AG04450 (cell line): Measurements from ENCODE around the gene SLC44A3. TPM values are rescaled to one million over a fixed set of nuclear protein-coding genes. Genes with fewer than 3 reads are reported as not detected.

Source experiments
- CTCF ChIA-PET: fragments of 300-600, 350-600 bp; formaldehyde crosslinking; extraction: SDS; loops from one replicate; lab custom pipeline; 2022; ENCODE audit warnings: antibody characterized with exemption, inconsistent platforms; lab: Charles Lee
- POLR2A ChIA-PET: fragments of 350-600 bp; formaldehyde crosslinking; extraction: SDS; loops from one replicate; lab custom pipeline; 2021; ENCODE audit warnings: antibody characterized with exemption, inconsistent platforms; lab: Yijun Ruan, JAX
- DNase-seq: peaks from one replicate; pipeline ENCODE4 v3.0.0-alpha.2; 2011; ENCODE audit warnings: low read depth, low spot score
- H3K27ac ChIP-seq: one replicate; pipeline ENCODE4 v1.5.1; 2012; ENCODE audit warnings: low read depth, low read length, control low read depth
- H3K27me3 ChIP-seq: one replicate; pipeline ENCODE4 v1.6.0; 2012; ENCODE audit warnings: low read length; ENCODE audit not compliant: control insufficient read depth, insufficient read depth
- H3K4me3 ChIP-seq: 2 replicates; pipeline ENCODE4 v1.5.1; 2011; ENCODE audit warnings: mild to moderate bottlenecking, low read depth, low read length, control low read depth
- H3K9me3 ChIP-seq: 2 replicates; pipeline ENCODE4 v1.5.1; 2012; ENCODE audit warnings: low read length; ENCODE audit not compliant: control insufficient read depth, insufficient read depth
- polyA plus RNA-seq: library from polyadenylated mRNA; depleted of rRNA; stranded (reverse); fragments of >200 nt; gene quantifications from 2 replicates; pipeline ENCODE4 v1.2.3, GENCODE V29; 2011
- TF ChIP-seq, protein P1 (sequence below): IDR thresholded peaks from 2 replicates; pipeline ENCODE4 v1.5.1; 2011; ENCODE audit warnings: low read depth, low read length, control low read depth, inconsistent platforms

SLC44A3 gene
- polyA plus RNA-seq, 1 experiment, result 3.4 TPM

DNA sequence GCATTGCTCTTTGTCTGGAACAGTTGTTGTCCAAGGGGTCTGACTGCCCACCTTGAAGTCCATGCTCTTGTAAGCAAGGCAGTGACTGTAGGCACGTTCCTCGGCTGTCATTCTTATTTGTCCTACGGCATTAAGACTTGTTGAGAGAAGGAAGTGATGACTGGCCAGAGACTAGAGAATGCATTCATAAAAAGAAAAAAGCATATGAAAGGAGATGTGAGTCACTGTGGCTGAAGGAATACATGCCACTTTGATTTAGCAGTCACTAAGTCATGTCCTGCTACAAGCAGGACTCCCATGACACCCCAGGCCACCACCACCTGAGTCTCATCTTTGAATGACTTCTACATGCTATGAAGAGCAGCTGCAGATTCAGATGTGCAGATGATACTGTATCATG lies 56.2 kb downstream of the SLC44A3 start:
- no peak for DNase-seq
- H3K27ac ChIP-seq, result no peak overlapping the region

DNA sequence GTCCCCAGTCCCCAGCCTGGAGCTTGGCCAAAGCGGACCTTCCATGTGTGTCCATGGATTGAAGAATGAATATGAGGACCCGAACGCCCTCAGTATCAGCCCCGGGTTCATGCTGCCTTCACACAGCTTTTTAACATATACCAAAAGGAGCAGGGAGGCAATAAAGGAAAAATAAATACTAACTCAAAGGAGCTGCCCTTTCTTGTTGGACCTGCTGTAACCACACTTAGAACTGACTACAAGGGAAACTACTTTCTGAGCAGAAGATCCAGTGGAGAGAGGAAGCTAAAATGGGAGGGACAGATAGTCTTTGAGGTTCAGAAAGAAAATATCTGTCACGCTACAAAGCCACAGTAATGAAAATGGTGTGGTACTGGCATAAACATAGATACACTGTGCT lies 58.2 kb downstream of the SLC44A3 start:
- POLR2A ChIA-PET, result no interaction called here
- no peaks in the 10 kb centered on the region for H3K27me3 ChIP-seq
- no peak overlapping the region for H3K27ac ChIP-seq
- no peak overlapping the region for H3K4me3 ChIP-seq
- CTCF ChIA-PET, result no interaction called here
- TF ChIP-seq, protein P1, sequence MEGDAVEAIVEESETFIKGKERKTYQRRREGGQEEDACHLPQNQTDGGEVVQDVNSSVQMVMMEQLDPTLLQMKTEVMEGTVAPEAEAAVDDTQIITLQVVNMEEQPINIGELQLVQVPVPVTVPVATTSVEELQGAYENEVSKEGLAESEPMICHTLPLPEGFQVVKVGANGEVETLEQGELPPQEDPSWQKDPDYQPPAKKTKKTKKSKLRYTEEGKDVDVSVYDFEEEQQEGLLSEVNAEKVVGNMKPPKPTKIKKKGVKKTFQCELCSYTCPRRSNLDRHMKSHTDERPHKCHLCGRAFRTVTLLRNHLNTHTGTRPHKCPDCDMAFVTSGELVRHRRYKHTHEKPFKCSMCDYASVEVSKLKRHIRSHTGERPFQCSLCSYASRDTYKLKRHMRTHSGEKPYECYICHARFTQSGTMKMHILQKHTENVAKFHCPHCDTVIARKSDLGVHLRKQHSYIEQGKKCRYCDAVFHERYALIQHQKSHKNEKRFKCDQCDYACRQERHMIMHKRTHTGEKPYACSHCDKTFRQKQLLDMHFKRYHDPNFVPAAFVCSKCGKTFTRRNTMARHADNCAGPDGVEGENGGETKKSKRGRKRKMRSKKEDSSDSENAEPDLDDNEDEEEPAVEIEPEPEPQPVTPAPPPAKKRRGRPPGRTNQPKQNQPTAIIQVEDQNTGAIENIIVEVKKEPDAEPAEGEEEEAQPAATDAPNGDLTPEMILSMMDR, result no peak
- DNase-seq, result no peak
- no peaks in the 10 kb centered on the region for H3K9me3 ChIP-seq

More for the DNA sequence above, 56.2 kb downstream of the SLC44A3 start:
- Histone ChIP-seq H3K4me3 (no peak overlapping the region), H3K27me3 (no peaks in the 10 kb centered on the region), H3K9me3 (no peaks in the 10 kb centered on the region)
- ChIA-PET POLR2A (no interaction called here), CTCF (interaction anchor here (1.8 kb wide), 1 partner anchor 167 kb away, joined by 5 read pairs; no protein-coding TSS in a partner anchor)
- TF ChIP-seq, protein P1, result no peak

DNA sequence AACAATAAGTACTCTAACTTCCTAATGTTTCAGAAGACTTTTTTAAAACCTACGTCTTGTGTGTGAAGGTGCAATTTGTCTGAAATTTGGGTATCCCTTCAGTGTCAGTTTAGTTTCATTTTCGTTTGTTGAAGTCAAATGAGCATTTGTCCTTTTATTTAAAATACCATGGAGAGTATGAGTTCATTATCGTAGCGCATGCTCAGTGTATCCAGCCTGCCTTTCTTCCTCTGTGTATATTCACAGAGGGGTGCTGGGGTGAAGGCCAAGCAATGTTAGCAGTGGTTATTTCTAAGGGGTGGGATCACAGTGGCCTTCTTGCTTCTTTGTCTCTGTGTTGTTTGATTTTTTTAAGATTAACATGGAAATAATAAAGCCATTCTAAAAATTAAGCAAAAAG lies 63.5 kb downstream of the SLC44A3 start:
- ChIA-PET POLR2A (no interaction called here), CTCF (no interaction called here)
- Histone ChIP-seq H3K27me3 (no peaks in the 10 kb centered on the region), H3K9me3 (no peaks in the 10 kb centered on the region), H3K27ac (peak overlapping the region; percentile 92), H3K4me3 (no peak overlapping the region; the same call in 1 of the 2 replicates)
- TF ChIP-seq, protein P1, result no peak
- no peak for DNase-seq

DNA sequence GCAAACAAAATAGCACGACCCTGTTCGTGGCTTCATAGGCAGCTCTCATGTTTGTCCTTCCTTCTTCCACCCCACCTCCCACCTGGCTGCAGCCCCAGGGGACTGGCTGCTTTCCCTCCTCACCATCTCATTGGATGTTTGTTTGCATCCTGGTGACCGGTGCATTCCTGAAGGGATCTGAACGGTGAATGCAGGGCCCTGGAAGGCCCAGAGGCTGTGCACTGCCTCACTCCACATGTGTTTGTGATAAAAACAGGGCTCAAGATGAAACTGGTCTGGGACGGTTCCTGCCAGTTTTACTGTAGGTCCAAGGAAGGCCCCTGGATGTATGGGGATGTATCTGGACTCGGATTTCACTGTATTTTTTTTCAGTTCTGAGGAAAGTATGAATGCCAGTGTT lies 63.9 kb downstream of the SLC44A3 start:
- CTCF ChIA-PET, result interaction anchor here (1.3 to 3.0 kb wide), 2 partner anchors 30 to 159 kb away, joined by 5 to 14 read pairs; no protein-coding TSS in a partner anchor
- peak overlapping the region; percentile 92 for H3K27ac ChIP-seq
- no peak for DNase-seq

DNA sequence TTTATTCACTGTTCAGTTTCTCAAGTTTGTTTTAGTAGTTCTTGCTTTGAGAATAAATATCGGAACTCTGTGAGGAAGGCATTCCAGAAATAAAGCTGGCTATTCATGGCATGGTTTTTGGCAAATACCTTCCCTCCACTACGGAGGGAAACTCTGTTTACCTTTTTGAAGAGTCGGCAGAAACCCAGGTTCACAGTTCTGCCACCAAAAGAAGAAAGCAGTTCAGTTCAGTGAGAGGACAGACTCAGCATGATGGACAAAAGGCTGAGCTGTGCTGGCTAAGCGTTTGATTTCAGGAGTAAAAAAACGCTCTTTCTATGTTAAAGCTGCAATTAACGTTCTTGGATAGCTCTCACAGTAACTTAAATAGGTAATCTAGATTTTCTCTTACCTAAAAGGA lies 64.3 kb downstream of the SLC44A3 start:
- no peaks in the 10 kb centered on the region for H3K27me3 ChIP-seq
- H3K4me3 ChIP-seq, result no peak overlapping the region
- H3K9me3 ChIP-seq, result no peaks in the 10 kb centered on the region
- no peak for DNase-seq
- CTCF ChIA-PET, result interaction anchor here (0.7 to 3.0 kb wide), 4 partner anchors 13 to 159 kb away, joined by 5 to 14 read pairs (median 6); no protein-coding TSS in a partner anchor
- TF ChIP-seq, protein P1, result no peak
- H3K27ac ChIP-seq, result peak overlapping the region; percentile 92
- POLR2A ChIA-PET, result interaction anchor here (0.5 kb wide), 1 partner anchor 164 kb away, joined by 3 read pairs; no protein-coding TSS in a partner anchor

More for the DNA sequence above, 63.9 kb downstream of the SLC44A3 start:
- no peaks in the 10 kb centered on the region for H3K27me3 ChIP-seq
- H3K9me3 ChIP-seq, result no peaks in the 10 kb centered on the region
- POLR2A ChIA-PET, result interaction anchor here (0.5 kb wide), 1 partner anchor 164 kb away, joined by 3 read pairs; no protein-coding TSS in a partner anchor
- TF ChIP-seq, protein P1, result no peak
- H3K4me3 ChIP-seq, result no peak overlapping the region
